GF-D8 (cell line): Measurements from ENCODE around the gene IL1RAPL2.
"Not testable (repeated sequence)": the region's sequence is repeated elsewhere in the genome, so short reads cannot be mapped to it uniquely, and the experiment has no call there.

ENCODE experiments used
- DNase-seq: peaks from one replicate; lab custom pipeline; 2025; lab: John Stamatoyannopoulos, UW

The IL1RAPL2 gene

GRCh38 chrX:105805655-105806054 lies 1239.7 kb downstream of the IL1RAPL2 start:
- DNase-seq, result not testable (repeated sequence)

DNA sequence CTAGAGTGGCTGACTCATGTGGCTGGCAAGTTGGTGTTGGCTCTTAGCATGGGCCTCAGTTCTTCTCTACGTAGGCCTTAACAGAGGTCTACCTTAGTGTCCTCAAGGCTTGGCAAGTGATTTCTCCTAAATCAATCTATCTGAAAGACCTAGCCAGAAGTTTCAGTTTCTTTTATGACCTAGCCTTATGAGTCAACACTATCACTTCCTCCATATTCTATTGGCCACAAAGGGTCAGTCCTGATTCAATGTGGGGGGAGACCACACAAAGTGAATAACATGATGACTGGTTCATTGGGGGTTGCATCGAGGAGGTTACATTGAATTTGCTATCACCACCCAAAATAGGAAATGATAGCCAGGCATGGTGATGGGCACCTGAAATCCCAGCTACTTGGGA lies 1250.5 kb downstream of the IL1RAPL2 start:
- DNase-seq, result no peak
